Naive thymus-derived CD4-positive, alpha-beta T cell (primary cell): ENCODE results near the gene NRG3. TPM values are rescaled to one million over a fixed set of nuclear protein-coding genes. Genes with fewer than 3 reads are reported as not detected.

Experiments used
- ATAC-seq: fragments of 150-1000 bp; cut with Tn5 transposase; 2 replicates; pipeline ENCODE4 v1.10.0; 2021; ENCODE audit warnings: mild to moderate bottlenecking, moderate library complexity
- CTCF ChIA-PET: fragments of 350-600 bp; sonication (Branson Sonifier 250); formaldehyde crosslinking; loops from one replicate; lab custom pipeline; 2021; ENCODE audit warnings: antibody characterized with exemption; lab: Charles Lee
- POLR2A ChIA-PET: fragments of 350-600 bp; sonication (Branson Sonifier 250); formaldehyde crosslinking; loops from one replicate; lab custom pipeline; 2021; ENCODE audit warnings: antibody characterized with exemption, inconsistent platforms; lab: Charles Lee
- DNase-seq, 9 donors: peaks; one replicate each; pipeline versions ENCODE4 v3.0.0 to v3.0.0-alpha.2; 2020 to 2022; ENCODE audit warnings: mixed read lengths in 1 of 9
- H3K27ac ChIP-seq: one replicate; pipeline ENCODE4 v1.7.0; 2013; ENCODE audit warnings: mild to moderate bottlenecking, low read depth, low read length, moderate library complexity
- H3K27me3 ChIP-seq, 2 donors: one replicate each; pipeline ENCODE4 v1.7.0; 2013; ENCODE audit warnings: low read length in 2 of 2, mild to moderate bottlenecking in 2 of 2, moderate library complexity in 2 of 2; ENCODE audit not compliant: control insufficient read depth in 2 of 2, insufficient read depth in 2 of 2
- H3K36me3 ChIP-seq, 3 experiments: 1 replicate in 2 of 3; 2 replicates in 1 of 3; pipeline ENCODE4 v1.7.0; 2013; ENCODE audit warnings: low read length in 3 of 3, mild to moderate bottlenecking in 3 of 3, moderate library complexity in 1 of 3; ENCODE audit not compliant: insufficient read depth in 3 of 3, control insufficient read depth in 2 of 3
- H3K4me1 ChIP-seq, 2 donors: one replicate each; pipeline ENCODE4 v1.7.0; 2013; ENCODE audit warnings: low read length in 2 of 2, mild to moderate bottlenecking in 2 of 2, moderate library complexity in 1 of 2; ENCODE audit not compliant: control insufficient read depth in 2 of 2, insufficient read depth in 2 of 2
- H3K4me3 ChIP-seq: 2 replicates; pipeline ENCODE4 v1.7.0; 2013; ENCODE audit warnings: mild to moderate bottlenecking, low read length
- H3K9me3 ChIP-seq, 3 experiments: 1 replicate in 2 of 3; 2 replicates in 1 of 3; pipeline ENCODE4 v1.7.0; 2013; ENCODE audit warnings: low read length in 3 of 3; ENCODE audit not compliant: control insufficient read depth in 2 of 3
- H3K27ac Mint-ChIP-seq, 9 donors: one replicate each; pipeline ENCODE4 v1.8.0; 2020 to 2022; ENCODE audit warnings: mixed read lengths in 9 of 9, mild to moderate bottlenecking in 8 of 9, moderate library complexity in 5 of 9, inconsistent platforms in 2 of 9
- H3K27me3 Mint-ChIP-seq, 5 donors: one replicate each; pipeline ENCODE4 v1.8.0; 2021 to 2022; ENCODE audit warnings: mixed read lengths in 5 of 5, mild to moderate bottlenecking in 1 of 5
- H3K36me3 Mint-ChIP-seq, 5 donors: one replicate each; pipeline ENCODE4 v1.8.0; 2020 to 2022; ENCODE audit warnings: mixed read lengths in 5 of 5, mild to moderate bottlenecking in 3 of 5, inconsistent platforms in 1 of 5
- H3K4me1 Mint-ChIP-seq, 7 donors: one replicate each; pipeline ENCODE4 v1.8.0; 2020 to 2022; ENCODE audit warnings: mixed read lengths in 7 of 7, mild to moderate bottlenecking in 3 of 7, inconsistent platforms in 1 of 7
- H3K4me3 Mint-ChIP-seq, 10 donors: one replicate each; pipeline ENCODE4 v1.8.0; 2020 to 2022; ENCODE audit warnings: mild to moderate bottlenecking in 10 of 10, mixed read lengths in 10 of 10, moderate library complexity in 6 of 10, inconsistent platforms in 2 of 10
- H3K9me3 Mint-ChIP-seq, 11 donors: one replicate each; pipeline ENCODE4 v1.8.0; 2020 to 2022; ENCODE audit warnings: mixed read lengths in 11 of 11, mild to moderate bottlenecking in 4 of 11, inconsistent platforms in 1 of 11, moderate library complexity in 1 of 11
- intact Hi-C, 2 donors: fragments of 100-400 bp; cut with micrococcal nuclease; formaldehyde crosslinking; loops; one replicate each; pipeline ENCODE4 v1.15.1; 2023
- polyA plus RNA-seq, 2 donors: library from polyadenylated mRNA; unstranded; fragments of 300-500 nt; fragmentation: Illumina TruSeq; gene quantifications; one replicate each; pipeline ENCODE4 v1.2.3, GENCODE V29; 2021
- total RNA-seq, 6 experiments: library from RNA in 5 of 6; stranded (reverse) in 5 of 6; gene quantifications; 1 replicate in 5 of 6; 2 replicates in 1 of 6; pipeline ENCODE4 v1.2.3 and lab custom pipeline; 2021 to 2026

Gene NRG3
- total and polyA plus RNA-seq, 7 experiments from 2014 or later = not detected

DNA sequence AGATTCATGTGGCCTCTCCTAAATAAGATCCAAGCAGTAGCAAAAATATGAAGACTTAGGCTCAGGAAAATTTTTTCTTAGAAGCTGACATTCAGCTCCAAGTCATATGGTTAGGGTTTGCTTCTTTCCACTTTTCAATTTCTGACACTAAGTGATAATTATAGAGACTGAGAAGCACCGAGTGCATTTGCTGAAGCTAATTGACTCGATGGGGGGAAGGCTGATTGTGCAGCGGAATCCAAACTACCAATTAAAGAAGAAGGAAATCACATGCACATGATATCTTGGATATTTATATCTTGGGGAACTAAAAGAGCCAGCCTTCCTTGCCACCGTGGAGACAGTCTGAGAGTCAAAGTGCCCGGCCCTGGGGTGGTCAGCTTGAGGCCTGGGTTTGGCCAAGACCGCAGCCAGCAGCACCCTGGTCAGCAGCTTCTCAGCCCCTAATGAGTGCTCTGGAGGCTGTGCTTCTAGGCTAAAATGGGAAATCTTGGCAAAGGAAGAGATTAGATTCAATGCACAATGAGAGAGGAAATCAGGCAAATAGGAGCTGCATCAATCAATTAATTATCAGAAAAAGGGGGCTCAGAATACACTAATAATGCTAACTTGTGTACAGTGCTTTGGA is 589.3 kb downstream of the NRG3 start:
- POLR2A ChIA-PET = no interaction called here
- H3K27me3 Mint-ChIP-seq = no peaks in the 10 kb centered on the region
- no peaks in the 10 kb centered on the region for H3K27me3 ChIP-seq

GRCh38 chr10:82464966-82465365 is 590.0 kb downstream of the NRG3 start:
- ChIA-PET POLR2A (no interaction called here), CTCF (no interaction called here)
- H3K27ac ChIP-seq = no peak overlapping the region
- H3K4me3 ChIP-seq = no peak overlapping the region
- ATAC-seq = no peak
- H3K4me3 Mint-ChIP-seq = no peak overlapping the region
- intact Hi-C loops = no loop called here
- H3K9me3 ChIP-seq = no peaks in the 10 kb centered on the region
- no peaks in the 10 kb centered on the region for H3K36me3 Mint-ChIP-seq
- no peaks in the 10 kb centered on the region for H3K36me3 ChIP-seq
- no peaks in the 10 kb centered on the region for H3K4me1 Mint-ChIP-seq
- H3K4me1 ChIP-seq = no peaks in the 10 kb centered on the region
- no peak overlapping the region for H3K27ac Mint-ChIP-seq
- no peaks in the 10 kb centered on the region for H3K27me3 ChIP-seq
- H3K9me3 Mint-ChIP-seq = peaks cover 0 to 14% (median 8%) of the 10 kb centered on the region in 11 donors
- no peak for DNase-seq
- no peaks in the 10 kb centered on the region for H3K27me3 Mint-ChIP-seq

More for the DNA sequence above, 589.3 kb downstream of the NRG3 start:
- ATAC-seq = no peak
- CTCF ChIA-PET = no interaction called here
- H3K27ac ChIP-seq = no peak overlapping the region
- no peaks in the 10 kb centered on the region for H3K36me3 ChIP-seq
- Mint-ChIP-seq H3K27ac (no peak overlapping the region), H3K36me3 (no peaks in the 10 kb centered on the region), H3K9me3 (peaks cover 0 to 14% (median 8%) of the 10 kb centered on the region in 11 donors), H3K4me1 (no peaks in the 10 kb centered on the region), H3K4me3 (no peak overlapping the region)
- intact Hi-C loops = no loop called here
- H3K4me3 ChIP-seq = no peak overlapping the region
- no peaks in the 10 kb centered on the region for H3K9me3 ChIP-seq
- DNase-seq = no peak
- H3K4me1 ChIP-seq = no peaks in the 10 kb centered on the region

- Mint-ChIP-seq H3K4me1 (no peaks in the 10 kb centered on the region), H3K36me3 (no peaks in the 10 kb centered on the region), H3K27ac (no peak overlapping the region), H3K27me3 (no peaks in the 10 kb centered on the region), H3K4me3 (no peak overlapping the region), H3K9me3 (peaks cover 0 to 2% (median 0%) of the 10 kb centered on the region in 11 donors)
- ATAC-seq (no peak), DNase-seq (no peak)
- intact Hi-C loops = no loop called here
- H3K27me3 ChIP-seq = no peaks in the 10 kb centered on the region
- CTCF ChIA-PET = no interaction called here
- H3K4me1 ChIP-seq = no peaks in the 10 kb centered on the region
- POLR2A ChIA-PET = no interaction called here
- H3K36me3 ChIP-seq = no peaks in the 10 kb centered on the region
- no peak overlapping the region for H3K4me3 ChIP-seq
- no peaks in the 10 kb centered on the region for H3K9me3 ChIP-seq
- H3K27ac ChIP-seq = no peak overlapping the region
Observed at GRCh38 chr10:82468453-82468852, 593.5 kb downstream of the NRG3 start.

- intact Hi-C loops = no loop called here
- Histone ChIP-seq H3K4me3 (no peak overlapping the region), H3K4me1 (no peaks in the 10 kb centered on the region), H3K27ac (no peak overlapping the region), H3K27me3 (no peaks in the 10 kb centered on the region), H3K9me3 (no peaks in the 10 kb centered on the region), H3K36me3 (no peaks in the 10 kb centered on the region)
- Mint-ChIP-seq H3K27me3 (no peaks in the 10 kb centered on the region), H3K4me3 (no peak overlapping the region), H3K27ac (no peak overlapping the region), H3K36me3 (no peaks in the 10 kb centered on the region), H3K4me1 (no peaks in the 10 kb centered on the region), H3K9me3 (peaks cover 0 to 15% (median 4%) of the 10 kb centered on the region in 11 donors)
- ATAC-seq = no peak
- ChIA-PET POLR2A (no interaction called here), CTCF (no interaction called here)
- no peak for DNase-seq
Observed at GRCh38 chr10:82472406-82473335, 597.7 kb downstream of the NRG3 start.

DNA sequence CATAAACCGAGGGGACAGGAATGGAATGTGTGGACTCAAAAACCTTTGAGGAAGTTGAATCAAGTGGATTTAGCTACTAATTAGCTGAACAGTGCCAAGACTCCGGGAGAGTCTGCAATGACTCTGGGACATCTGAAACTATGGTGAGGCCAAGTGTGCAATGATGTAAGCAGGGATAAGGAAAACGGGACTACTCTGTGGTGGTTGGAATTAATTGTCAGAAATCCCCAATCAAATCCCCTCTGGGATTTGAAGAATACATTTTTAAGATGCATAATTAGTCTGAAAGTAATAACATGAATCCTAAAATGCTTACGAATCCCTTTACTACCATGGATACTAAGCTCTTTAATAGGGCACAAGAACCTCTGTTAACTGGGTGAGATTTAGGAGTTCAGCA is 602.8 kb downstream of the NRG3 start:
- H3K4me1 ChIP-seq = no peaks in the 10 kb centered on the region
- no peaks in the 10 kb centered on the region for H3K36me3 ChIP-seq
- DNase-seq = no peak
- no peaks in the 10 kb centered on the region for H3K27me3 Mint-ChIP-seq
- H3K9me3 Mint-ChIP-seq = peaks cover 0 to 25% (median 10%) of the 10 kb centered on the region in 11 donors
- no peaks in the 10 kb centered on the region for H3K4me1 Mint-ChIP-seq
- no peaks in the 10 kb centered on the region for H3K36me3 Mint-ChIP-seq
- POLR2A ChIA-PET = no interaction called here
- H3K4me3 ChIP-seq = no peak overlapping the region
- CTCF ChIA-PET = no interaction called here
- intact Hi-C loops = no loop called here
- no peak overlapping the region for H3K27ac Mint-ChIP-seq
- H3K9me3 ChIP-seq = no peaks in the 10 kb centered on the region
- ATAC-seq = no peak
- no peak overlapping the region for H3K27ac ChIP-seq
- H3K27me3 ChIP-seq = no peaks in the 10 kb centered on the region
- H3K4me3 Mint-ChIP-seq = no peak overlapping the region

GRCh38 chr10:82492647-82493046 is 617.7 kb downstream of the NRG3 start:
- no peaks in the 10 kb centered on the region for H3K9me3 ChIP-seq
- intact Hi-C loops = no loop called here
- Mint-ChIP-seq H3K4me3 (no peak overlapping the region), H3K36me3 (peaks cover 0 to 4% (median 0%) of the 10 kb centered on the region in 5 donors), H3K27me3 (no peaks in the 10 kb centered on the region), H3K9me3 (peaks cover 1 to 21% (median 9%) of the 10 kb centered on the region in 11 donors), H3K27ac (no peak overlapping the region), H3K4me1 (no peaks in the 10 kb centered on the region)
- CTCF ChIA-PET = no interaction called here
- ATAC-seq (no peak), DNase-seq (no peak)
- H3K27me3 ChIP-seq = no peaks in the 10 kb centered on the region
- no peak overlapping the region for H3K4me3 ChIP-seq
- POLR2A ChIA-PET = no interaction called here
- no peaks in the 10 kb centered on the region for H3K4me1 ChIP-seq
- no peaks in the 10 kb centered on the region for H3K36me3 ChIP-seq
- no peak overlapping the region for H3K27ac ChIP-seq
